ENCODE data around the gene PPCDC. TPM values are rescaled to one million over a fixed set of nuclear protein-coding genes. Genes with fewer than 3 reads are reported as not detected.

Gene PPCDC, protein sequence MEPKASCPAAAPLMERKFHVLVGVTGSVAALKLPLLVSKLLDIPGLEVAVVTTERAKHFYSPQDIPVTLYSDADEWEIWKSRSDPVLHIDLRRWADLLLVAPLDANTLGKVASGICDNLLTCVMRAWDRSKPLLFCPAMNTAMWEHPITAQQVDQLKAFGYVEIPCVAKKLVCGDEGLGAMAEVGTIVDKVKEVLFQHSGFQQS
- total RNA-seq (10 to 100 TPM in 1 of 2 donors, 1 to 10 TPM in 1; 6.3 to 12.4 TPM), polyA plus RNA-seq (ENCODE audit: insufficient read length in 2 of 2) (10 to 100 TPM in 1 of 2 donors, 1 to 10 TPM in 1; 6.3 to 10.8 TPM)
- long read RNA-seq, donor 1, partial matches to known transcripts, result 0 of 5 reads
- long read RNA-seq, donor 1, other reads (novel, unspliced or antisense), result 0 of 5 reads
- long read RNA-seq, donor 2, result 0 reads
- long read RNA-seq, donor 3, partial matches to known transcripts, result 0 of 2 reads
- long read RNA-seq, donor 3, other reads (novel, unspliced or antisense), result 0 of 2 reads
- long read RNA-seq, donor 4, partial matches to known transcripts, result 5 of 10 reads
- long read RNA-seq, donor 4, other reads (novel, unspliced or antisense), result 0 of 10 reads

DNA sequence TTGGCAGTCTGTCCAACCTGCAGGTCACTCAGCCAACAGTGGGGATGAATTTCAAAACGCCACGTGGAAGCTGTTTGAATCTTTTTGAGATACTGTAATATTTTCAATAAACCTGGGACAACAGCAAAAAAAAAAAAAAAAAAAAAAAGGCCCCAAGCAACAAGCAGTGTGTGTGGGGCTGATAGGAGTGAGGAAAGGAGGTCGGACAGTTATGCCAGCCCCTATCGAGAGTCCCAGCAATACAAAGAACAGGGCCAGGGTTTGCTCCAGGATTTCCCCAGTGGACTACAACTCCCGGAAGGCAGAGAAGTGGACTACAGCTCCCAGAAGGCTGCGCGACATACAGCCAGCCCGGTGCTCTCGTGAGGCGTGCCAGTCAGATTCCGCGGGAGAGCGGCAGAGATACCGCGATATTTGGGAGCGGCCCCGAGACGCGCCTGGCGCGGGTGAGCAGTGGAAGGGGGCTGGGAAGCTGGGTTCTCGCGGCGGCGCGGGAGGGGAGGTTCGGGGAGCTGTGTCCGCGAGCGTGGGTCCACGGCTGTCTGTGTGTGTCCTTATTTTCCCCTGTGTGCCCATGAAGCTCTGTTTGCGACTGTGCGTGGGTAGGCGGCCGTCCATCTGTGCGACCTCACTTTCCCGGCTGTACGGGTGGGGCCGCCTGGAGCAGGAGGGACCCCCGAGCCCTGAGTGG, at the start of gene PPCDC:
Gene PPCDC (plus strand): TSS at position 410 of the 691 bp plus-strand sequence. CDS start 4,729 bp downstream, outside the sequence.
- peaks cover 32% of the 10 kb centered on the region for H3K36me3 ChIP-seq (ENCODE audit: control insufficient read depth, insufficient read depth, low read length)
- peak; percentile 86 to 99 (median 92) for DNase-seq (ENCODE audit: low read depth in 4 of 6, low spot score in 6 of 6)
- H3K9me3 ChIP-seq (ENCODE audit: control insufficient read depth, insufficient read depth, low read length), result no peaks in the 10 kb centered on the region
- 0% methylated on average over 38 of the region's 40 CpGs for WGBS (ENCODE audit: insufficient coverage)
- peak within 1 kb of the TSS; percentile 94 for H3K4me3 ChIP-seq (ENCODE audit: low read depth, low read length)
- H3K4me1 ChIP-seq (ENCODE audit: control insufficient read depth, insufficient read depth, low read length), result peaks cover 10% of the 10 kb centered on the region
- no peaks in the 10 kb centered on the region for H3K27me3 ChIP-seq (ENCODE audit: control insufficient read depth, insufficient read depth, low read length)
- H3K27ac ChIP-seq (ENCODE audit: low read depth, low read length), result peak within 1 kb of the TSS; percentile 92

DNA sequence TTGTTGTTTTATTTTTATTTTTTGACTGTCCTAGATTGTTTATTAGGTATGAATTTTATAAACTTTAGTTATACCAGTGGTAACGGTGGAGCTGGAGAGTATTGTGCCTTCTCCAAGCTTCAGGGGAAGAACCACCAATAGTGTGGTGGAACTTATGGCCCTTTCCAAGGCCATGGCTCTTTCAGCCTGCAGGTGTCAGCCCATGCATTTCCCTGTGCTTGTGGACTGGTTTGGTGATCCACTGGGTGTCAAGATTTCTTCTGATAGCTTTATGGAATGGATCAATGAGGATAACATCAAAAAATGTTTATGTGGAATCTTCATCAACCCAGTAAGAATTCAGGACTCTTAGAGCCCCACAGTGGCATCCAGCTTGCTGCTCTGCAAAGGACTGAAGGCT, 47.2 kb upstream of the PPCDC start:
- Histone ChIP-seq H3K4me3 (ENCODE audit: low read depth, low read length) (no peak overlapping the region), H3K9me3 (ENCODE audit: control insufficient read depth, insufficient read depth, low read length) (no peaks in the 10 kb centered on the region), H3K27me3 (ENCODE audit: control insufficient read depth, insufficient read depth, low read length) (no peaks in the 10 kb centered on the region), H3K4me1 (ENCODE audit: control insufficient read depth, insufficient read depth, low read length) (peaks cover 5% of the 10 kb centered on the region), H3K27ac (ENCODE audit: low read depth, low read length) (no peak overlapping the region), H3K36me3 (ENCODE audit: control insufficient read depth, insufficient read depth, low read length) (no peaks in the 10 kb centered on the region)
- WGBS (ENCODE audit: insufficient coverage), result no CpG with 5 or more reads among the region's 1 CpG
- DNase-seq (ENCODE audit: low read depth in 4 of 6, low spot score in 6 of 6), result no peak

DNA sequence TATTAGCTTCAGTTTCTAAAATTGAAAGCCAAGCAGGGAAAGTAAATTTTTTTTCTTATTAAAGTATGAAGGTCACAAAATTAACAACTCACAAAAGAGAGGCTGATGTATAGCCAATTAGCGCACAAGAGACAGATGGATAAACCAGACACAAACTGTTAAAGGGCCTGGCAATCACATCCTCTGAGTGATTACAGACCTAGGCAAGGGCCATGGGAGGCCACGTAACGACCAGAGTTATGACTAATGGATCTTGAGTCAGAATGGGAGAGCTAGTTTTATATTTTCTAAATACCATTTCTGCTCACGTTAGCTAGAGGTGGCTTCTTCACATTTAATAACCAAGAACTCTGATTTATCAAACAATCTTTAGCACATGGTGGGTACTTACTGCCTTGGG, 45.8 kb upstream of the PPCDC start:
- no peak overlapping the region for H3K4me3 ChIP-seq (ENCODE audit: low read depth, low read length)
- WGBS (ENCODE audit: insufficient coverage), result 100% methylated on average over 1 of the region's 4 CpGs
- H3K36me3 ChIP-seq (ENCODE audit: control insufficient read depth, insufficient read depth, low read length), result no peaks in the 10 kb centered on the region
- DNase-seq (ENCODE audit: low read depth in 4 of 6, low spot score in 6 of 6), result no peak
- H3K27me3 ChIP-seq (ENCODE audit: control insufficient read depth, insufficient read depth, low read length), result no peaks in the 10 kb centered on the region
- peaks cover 5% of the 10 kb centered on the region for H3K4me1 ChIP-seq (ENCODE audit: control insufficient read depth, insufficient read depth, low read length)
- H3K27ac ChIP-seq (ENCODE audit: low read depth, low read length), result no peak overlapping the region
- no peaks in the 10 kb centered on the region for H3K9me3 ChIP-seq (ENCODE audit: control insufficient read depth, insufficient read depth, low read length)

DNA sequence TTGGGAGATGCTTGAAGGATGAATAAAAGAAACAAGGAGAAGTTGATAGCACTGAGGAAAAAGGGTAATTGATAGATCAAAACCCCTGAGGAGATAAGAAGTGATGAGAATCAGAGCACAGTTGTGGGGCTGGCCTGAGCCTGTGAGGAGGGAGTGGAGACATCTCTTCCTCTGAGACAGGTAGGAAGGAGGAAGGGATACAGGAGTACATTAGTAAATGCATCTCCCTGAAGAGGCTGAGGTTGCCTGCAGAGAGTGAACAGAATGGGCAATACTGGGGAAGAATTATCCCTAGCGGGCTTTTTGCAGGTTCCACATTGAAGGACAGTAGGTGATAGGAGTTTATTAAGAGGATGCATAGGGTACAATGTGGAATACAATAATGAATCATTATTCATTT, 45.3 kb upstream of the PPCDC start:
- no peak for DNase-seq (ENCODE audit: low read depth in 4 of 6, low spot score in 6 of 6)
- 100% methylated on average over 1 of the region's 1 CpG for WGBS (ENCODE audit: insufficient coverage)

DNA sequence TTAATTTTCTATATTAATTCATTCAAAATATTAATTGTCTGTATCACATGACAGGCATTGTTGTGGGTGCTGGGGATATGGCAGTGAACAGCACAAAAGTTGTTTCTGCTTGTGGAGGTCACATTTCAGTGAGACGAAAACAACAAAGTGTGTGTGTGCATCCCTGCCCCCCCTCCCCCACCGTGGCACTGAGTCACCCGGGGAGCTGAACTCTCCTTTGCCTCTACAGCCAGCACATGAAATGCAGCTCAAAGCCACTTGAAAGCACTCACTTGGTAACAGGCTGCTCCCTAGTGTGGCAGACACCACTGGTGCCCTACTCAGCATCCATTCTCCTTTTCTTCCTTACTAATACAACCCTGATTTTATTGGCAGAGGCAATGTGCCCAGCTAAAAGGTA, 44.9 kb upstream of the PPCDC start:
- H3K4me1 ChIP-seq (ENCODE audit: control insufficient read depth, insufficient read depth, low read length), result peaks cover 5% of the 10 kb centered on the region
- H3K4me3 ChIP-seq (ENCODE audit: low read depth, low read length), result no peak overlapping the region
- no peaks in the 10 kb centered on the region for H3K9me3 ChIP-seq (ENCODE audit: control insufficient read depth, insufficient read depth, low read length)
- 16% methylated on average over 3 of the region's 3 CpGs for WGBS (ENCODE audit: insufficient coverage)
- no peak for DNase-seq (ENCODE audit: low read depth in 4 of 6, low spot score in 6 of 6)
- no peaks in the 10 kb centered on the region for H3K36me3 ChIP-seq (ENCODE audit: control insufficient read depth, insufficient read depth, low read length)
- H3K27me3 ChIP-seq (ENCODE audit: control insufficient read depth, insufficient read depth, low read length), result no peaks in the 10 kb centered on the region
- H3K27ac ChIP-seq (ENCODE audit: low read depth, low read length), result no peak overlapping the region

More for the DNA sequence above, 45.3 kb upstream of the PPCDC start:
- no peaks in the 10 kb centered on the region for H3K36me3 ChIP-seq (ENCODE audit: control insufficient read depth, insufficient read depth, low read length)
- no peak overlapping the region for H3K27ac ChIP-seq (ENCODE audit: low read depth, low read length)
- H3K27me3 ChIP-seq (ENCODE audit: control insufficient read depth, insufficient read depth, low read length), result no peaks in the 10 kb centered on the region
- no peak overlapping the region for H3K4me3 ChIP-seq (ENCODE audit: low read depth, low read length)
- H3K9me3 ChIP-seq (ENCODE audit: control insufficient read depth, insufficient read depth, low read length), result no peaks in the 10 kb centered on the region
- H3K4me1 ChIP-seq (ENCODE audit: control insufficient read depth, insufficient read depth, low read length), result peaks cover 5% of the 10 kb centered on the region

DNA sequence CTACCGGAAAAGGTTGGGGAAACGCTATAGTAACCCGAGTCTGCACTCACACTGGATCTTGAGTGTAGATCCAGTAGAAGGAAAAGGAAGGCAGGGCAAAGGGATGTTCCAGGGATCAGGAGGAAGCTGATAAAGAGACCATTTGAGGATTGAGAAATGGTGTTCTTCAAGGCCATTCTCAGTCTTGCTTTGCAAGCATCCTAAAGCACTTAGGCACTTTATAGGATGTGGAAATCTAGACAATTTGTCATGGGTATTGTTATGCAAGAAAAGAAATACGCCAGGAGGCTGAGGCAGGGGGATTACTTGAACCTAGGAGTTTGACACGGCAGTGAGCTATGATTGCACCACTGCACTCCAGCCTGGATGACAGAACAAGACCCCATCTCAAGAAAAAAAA, 41.2 kb upstream of the PPCDC start:
- H3K36me3 ChIP-seq (ENCODE audit: control insufficient read depth, insufficient read depth, low read length), result no peaks in the 10 kb centered on the region
- DNase-seq (ENCODE audit: low read depth in 4 of 6, low spot score in 6 of 6), result no peak
- no peaks in the 10 kb centered on the region for H3K9me3 ChIP-seq (ENCODE audit: control insufficient read depth, insufficient read depth, low read length)
- no peak overlapping the region for H3K27ac ChIP-seq (ENCODE audit: low read depth, low read length)
- peaks cover 5% of the 10 kb centered on the region for H3K4me1 ChIP-seq (ENCODE audit: control insufficient read depth, insufficient read depth, low read length)
- 89% methylated on average over 3 of the region's 5 CpGs for WGBS (ENCODE audit: insufficient coverage)
- H3K27me3 ChIP-seq (ENCODE audit: control insufficient read depth, insufficient read depth, low read length), result no peaks in the 10 kb centered on the region
- no peak overlapping the region for H3K4me3 ChIP-seq (ENCODE audit: low read depth, low read length)

DNA sequence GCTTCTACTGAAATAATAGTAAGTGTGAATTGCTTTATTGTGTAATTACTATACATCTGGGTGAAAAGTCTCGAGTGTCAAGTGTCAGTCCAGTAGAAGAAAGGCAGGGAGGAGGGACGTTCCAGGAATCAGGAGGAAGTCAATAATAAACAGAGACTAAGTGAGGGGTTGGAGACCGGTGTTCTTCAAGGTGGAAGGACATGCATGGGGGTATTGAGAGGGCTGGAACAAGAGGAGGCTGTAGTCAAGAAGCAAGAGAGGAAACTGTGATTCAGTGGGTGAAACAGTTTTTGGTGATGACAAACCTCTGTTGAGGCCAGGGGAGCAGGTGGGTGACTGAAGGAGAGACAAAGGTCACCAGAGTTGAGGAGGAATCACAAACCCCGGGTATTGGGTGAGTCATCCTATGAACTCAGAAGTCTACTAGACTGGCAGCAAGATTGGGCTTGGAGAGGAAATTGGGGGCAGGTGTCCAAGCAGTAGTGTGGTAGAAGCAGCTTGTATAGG, 39.6 kb upstream of the PPCDC start:
- peaks cover 5% of the 10 kb centered on the region for H3K4me1 ChIP-seq (ENCODE audit: control insufficient read depth, insufficient read depth, low read length)
- no peak for DNase-seq (ENCODE audit: low read depth in 4 of 6, low spot score in 6 of 6)
- no peaks in the 10 kb centered on the region for H3K27me3 ChIP-seq (ENCODE audit: control insufficient read depth, insufficient read depth, low read length)
- WGBS (ENCODE audit: insufficient coverage), result 34% methylated on average over 4 of the region's 4 CpGs
- no peak overlapping the region for H3K4me3 ChIP-seq (ENCODE audit: low read depth, low read length)
- H3K27ac ChIP-seq (ENCODE audit: low read depth, low read length), result no peak overlapping the region
- no peaks in the 10 kb centered on the region for H3K36me3 ChIP-seq (ENCODE audit: control insufficient read depth, insufficient read depth, low read length)
- H3K9me3 ChIP-seq (ENCODE audit: control insufficient read depth, insufficient read depth, low read length), result no peaks in the 10 kb centered on the region

DNA sequence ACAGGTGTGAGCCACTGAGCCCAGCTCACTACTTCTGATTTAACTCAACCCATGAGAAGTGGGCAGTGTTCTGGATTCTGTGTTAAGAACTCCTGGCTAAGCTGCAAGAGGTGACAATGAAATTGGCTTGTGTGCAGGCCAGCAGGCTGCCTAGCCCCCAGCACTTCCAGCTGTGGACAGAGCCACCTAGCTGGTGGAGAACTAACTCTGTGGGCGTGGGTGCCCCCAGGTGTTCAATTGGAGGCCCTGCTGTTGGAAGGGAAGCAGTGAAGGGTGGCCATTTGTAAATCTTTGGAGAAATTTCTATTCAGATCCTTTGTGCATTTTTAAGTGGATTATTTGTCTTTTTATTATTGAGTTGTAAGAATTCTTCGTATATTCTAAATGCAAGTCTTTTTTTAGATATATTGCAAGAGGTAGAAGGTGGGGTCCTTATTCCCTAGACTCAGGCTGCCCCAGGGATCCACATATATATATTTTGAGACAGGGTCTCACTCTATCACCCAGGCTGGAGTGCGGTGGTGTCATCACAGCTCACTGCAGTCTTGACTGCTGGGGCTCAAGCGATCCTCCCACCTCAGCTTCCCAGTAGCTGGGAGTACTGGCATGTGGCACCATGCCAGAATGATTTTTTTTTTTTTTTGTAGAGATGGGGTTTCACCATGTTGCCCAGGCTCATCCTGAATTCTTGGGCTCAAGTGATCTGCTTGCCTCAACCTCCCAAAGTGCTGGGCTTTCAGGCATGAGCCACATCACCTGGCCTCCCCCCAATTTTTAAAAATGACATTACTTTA, 35.2 kb upstream of the PPCDC start:
- peak in 2 of 6 donors; percentile 10 to 76 for DNase-seq (ENCODE audit: low read depth in 4 of 6, low spot score in 6 of 6)
- Histone ChIP-seq H3K36me3 (ENCODE audit: control insufficient read depth, insufficient read depth, low read length) (no peaks in the 10 kb centered on the region), H3K9me3 (ENCODE audit: control insufficient read depth, insufficient read depth, low read length) (no peaks in the 10 kb centered on the region), H3K27ac (ENCODE audit: low read depth, low read length) (no peak overlapping the region), H3K4me1 (ENCODE audit: control insufficient read depth, insufficient read depth, low read length) (peaks cover 7% of the 10 kb centered on the region), H3K4me3 (ENCODE audit: low read depth, low read length) (no peak overlapping the region), H3K27me3 (ENCODE audit: control insufficient read depth, insufficient read depth, low read length) (no peaks in the 10 kb centered on the region)
- WGBS (ENCODE audit: insufficient coverage), result 21% methylated on average over 2 of the region's 4 CpGs

DNA sequence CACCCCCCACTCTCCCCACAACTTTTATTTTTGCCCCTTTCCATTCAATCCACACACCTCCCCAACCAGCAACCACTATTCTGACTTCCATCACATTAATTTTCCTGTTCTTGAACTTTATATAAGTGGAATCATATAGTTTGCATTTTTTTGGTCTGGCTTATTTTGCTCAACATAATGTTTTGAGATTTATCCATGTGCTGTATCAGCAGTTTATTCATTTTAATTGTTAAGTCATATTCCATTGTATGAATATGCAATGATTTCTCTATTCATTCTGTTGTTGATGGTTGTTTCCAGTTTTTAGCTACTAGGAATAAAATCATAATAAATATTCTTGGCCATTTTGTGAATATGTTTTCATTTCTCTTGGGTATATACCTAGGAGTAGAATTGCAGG, 33.9 kb upstream of the PPCDC start:
- no peaks in the 10 kb centered on the region for H3K27me3 ChIP-seq (ENCODE audit: control insufficient read depth, insufficient read depth, low read length)
- no peak overlapping the region for H3K4me3 ChIP-seq (ENCODE audit: low read depth, low read length)
- no peak overlapping the region for H3K27ac ChIP-seq (ENCODE audit: low read depth, low read length)
- DNase-seq (ENCODE audit: low read depth in 4 of 6, low spot score in 6 of 6), result no peak
- H3K36me3 ChIP-seq (ENCODE audit: control insufficient read depth, insufficient read depth, low read length), result no peaks in the 10 kb centered on the region
- H3K4me1 ChIP-seq (ENCODE audit: control insufficient read depth, insufficient read depth, low read length), result peaks cover 13% of the 10 kb centered on the region
- H3K9me3 ChIP-seq (ENCODE audit: control insufficient read depth, insufficient read depth, low read length), result no peaks in the 10 kb centered on the region
